Measurements from ENCODE around the gene USF1.

USF1 gene

GRCh38 chr1:161045736-161046604 is at the start of gene USF1:
Gene USF1 (minus strand): TSS chr1:161045977. CDS start chr1:161043275, 2,702 bp downstream.
- TF ChIP-seq CTCF (IDR thresholded peaks at IDR 0.05; ENCODE audit: borderline replicate concordance, control extremely low read depth, extremely low read depth, insufficient read depth, missing control alignments), result no peak
- peak; percentile 90 for DNase-seq (ENCODE audit: low spot score)
- in situ Hi-C loops (cut with MboI; ENCODE audit: low sequenced_read_pairs, unreplicated experiment), result no loop called here

GRCh38 chr1:161095230-161095629 is 49.5 kb upstream of the USF1 start:
- TF ChIP-seq CTCF (IDR thresholded peaks at IDR 0.05; ENCODE audit: borderline replicate concordance, control extremely low read depth, extremely low read depth, insufficient read depth, missing control alignments), result no peak
- in situ Hi-C loops (cut with MboI; ENCODE audit: low sequenced_read_pairs, unreplicated experiment), result loop anchor here (10.0 kb wide), 1 partner anchor 100 kb away; no protein-coding TSS in a partner anchor
- DNase-seq (ENCODE audit: low spot score), result no peak

DNA sequence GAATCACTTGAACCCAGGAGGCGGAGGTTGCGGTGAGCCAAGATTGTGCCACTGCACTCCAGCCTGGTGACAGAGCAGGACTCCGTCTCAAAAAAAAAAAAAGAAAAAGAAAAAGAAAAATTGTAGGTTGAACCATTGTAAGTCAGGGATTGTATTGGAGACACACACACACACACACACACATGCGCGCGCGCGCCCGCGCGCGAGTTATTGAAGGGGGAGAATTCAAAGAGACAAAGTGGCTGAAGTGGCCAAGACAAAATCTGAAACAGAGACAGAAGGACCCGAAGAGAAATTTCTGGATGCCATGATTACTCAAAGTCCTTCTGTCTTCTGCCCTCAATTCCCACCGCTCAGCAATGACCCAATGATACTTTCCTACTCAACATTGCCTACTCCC is 48.7 kb upstream of the USF1 start:
- no peak for DNase-seq (ENCODE audit: low spot score)
- in situ Hi-C loops (cut with MboI; ENCODE audit: low sequenced_read_pairs, unreplicated experiment), result loop anchor here (10.0 kb wide), 1 partner anchor 100 kb away; no protein-coding TSS in a partner anchor
- no peak for TF ChIP-seq CTCF (IDR thresholded peaks at IDR 0.05; ENCODE audit: borderline replicate concordance, control extremely low read depth, extremely low read depth, insufficient read depth, missing control alignments)

- TF ChIP-seq CTCF (IDR thresholded peaks at IDR 0.05; ENCODE audit: borderline replicate concordance, control extremely low read depth, extremely low read depth, insufficient read depth, missing control alignments), result no peak
- peak; percentile 60 for DNase-seq (ENCODE audit: low spot score)
- in situ Hi-C loops (cut with MboI; ENCODE audit: low sequenced_read_pairs, unreplicated experiment), result loop anchor here (10.0 kb wide), 1 partner anchor 98 kb away; no protein-coding TSS in a partner anchor
These were observed 46.8 kb upstream of the USF1 start for GRCh38 chr1:161092621-161093028.

GRCh38 chr1:161091796-161092507 is 46.2 kb upstream of the USF1 start:
- in situ Hi-C loops (cut with MboI; ENCODE audit: low sequenced_read_pairs, unreplicated experiment), result loop anchor here (10.0 kb wide), 1 partner anchor 97 kb away; no protein-coding TSS in a partner anchor
- no peak for TF ChIP-seq CTCF (IDR thresholded peaks at IDR 0.05; ENCODE audit: borderline replicate concordance, control extremely low read depth, extremely low read depth, insufficient read depth, missing control alignments)
- no peak for DNase-seq (ENCODE audit: low spot score)

DNA sequence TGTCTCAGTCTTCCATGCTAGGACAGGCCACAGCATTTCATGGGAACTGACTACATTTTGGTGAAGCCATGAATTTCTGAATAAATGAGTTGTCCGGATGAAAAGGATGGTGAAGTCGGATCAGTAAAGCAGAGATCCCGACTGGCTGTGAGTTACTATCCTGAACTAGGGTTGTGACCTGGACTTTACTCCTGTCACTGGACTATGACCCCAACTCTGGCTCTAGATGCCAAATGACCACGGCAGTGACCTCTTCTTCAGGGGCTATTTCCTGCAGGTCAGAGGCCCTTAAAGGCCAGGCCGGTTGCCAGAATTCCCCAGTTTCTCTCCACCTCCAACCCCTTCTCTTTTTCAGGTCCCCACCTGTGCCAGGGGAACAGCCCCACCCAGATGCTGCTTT is 45.3 kb upstream of the USF1 start:
- no peak for DNase-seq (ENCODE audit: low spot score)
- in situ Hi-C loops (cut with MboI; ENCODE audit: low sequenced_read_pairs, unreplicated experiment), result loop anchor here (10.0 kb wide), 1 partner anchor 96 kb away; no protein-coding TSS in a partner anchor
- TF ChIP-seq CTCF (IDR thresholded peaks at IDR 0.05; ENCODE audit: borderline replicate concordance, control extremely low read depth, extremely low read depth, insufficient read depth, missing control alignments), result no peak
